ENCODE data around the gene LAMC2.

Gene LAMC2

GRCh38 chr1:183150445-183150844 is 35.6 kb upstream of the LAMC2 start:
- H3K18ac ChIP-seq (ENCODE audit: low read length), result no peak overlapping the region
- H2BK15ac ChIP-seq (ENCODE audit: low read length), result no peak overlapping the region
- H4K91ac ChIP-seq (ENCODE audit: low read depth, low read length, poor library complexity), result no peak overlapping the region
- no peak overlapping the region for H2BK12ac ChIP-seq (ENCODE audit: low read length)
- no peak overlapping the region for H3K27ac ChIP-seq (replicated peaks; ENCODE audit: low read length)
- H3K9me3 ChIP-seq (replicated peaks in 1 of 2; ENCODE audit: control insufficient read depth in 2 of 2, insufficient read depth in 1 of 2, low read depth in 1 of 2, low read length in 2 of 2), result no peaks in the 10 kb centered on the region
- no peak overlapping the region for H3K4me3 ChIP-seq (ENCODE audit: low read length in 2 of 2)
- H4K8ac ChIP-seq (ENCODE audit: low read depth, low read length), result no peak overlapping the region
- H3K4me2 ChIP-seq (ENCODE audit: insufficient read depth, low read length, poor library complexity, severe bottlenecking), result no peak overlapping the region
- H3K4ac ChIP-seq (ENCODE audit: low read length), result no peak overlapping the region
- H3K36me3 ChIP-seq (replicated peaks in 1 of 2; ENCODE audit: control insufficient read depth in 2 of 2, insufficient read depth in 2 of 2, low read length in 2 of 2), result peaks cover 0 to under 1% of the 10 kb centered on the region in 2 donors
- no peaks in the 10 kb centered on the region for H3K27me3 ChIP-seq (ENCODE audit: control insufficient read depth in 3 of 3, insufficient read depth in 3 of 3, low read depth in 1 of 3, low read length in 3 of 3)
- no peak overlapping the region for H2BK120ac ChIP-seq (ENCODE audit: low read depth, low read length)
- DNase-seq (ENCODE audit: low spot score), result no peak
- peaks cover 0 to 1% of the 10 kb centered on the region in 2 donors for H3K4me1 ChIP-seq (ENCODE audit: control insufficient read depth in 2 of 2, insufficient read depth in 1 of 2, low read depth in 1 of 2, low read length in 2 of 2)
- no peak overlapping the region for H3K9ac ChIP-seq (ENCODE audit: low read depth, low read length, poor library complexity)
- no peak overlapping the region for H2BK5ac ChIP-seq (ENCODE audit: low read length)
- no peak overlapping the region for H2AK5ac ChIP-seq (ENCODE audit: low read depth, low read length)
- H3K23ac ChIP-seq (ENCODE audit: low read depth, low read length, poor library complexity), result no peak overlapping the region
- H3K79me1 ChIP-seq (ENCODE audit: low read depth, low read length), result no peaks in the 10 kb centered on the region
- H3K14ac ChIP-seq (ENCODE audit: low read length), result no peak overlapping the region
- H2AFZ ChIP-seq (ENCODE audit: low read length), result no peak overlapping the region

- no peak overlapping the region for H3K9ac ChIP-seq (ENCODE audit: low read depth, low read length, poor library complexity)
- no peak overlapping the region for H2AK5ac ChIP-seq (ENCODE audit: low read depth, low read length)
- no peak for DNase-seq (ENCODE audit: low spot score)
- H2AFZ ChIP-seq (ENCODE audit: low read length), result no peak overlapping the region
- no peak overlapping the region for H3K27ac ChIP-seq (replicated peaks; ENCODE audit: low read length)
- H3K79me1 ChIP-seq (ENCODE audit: low read depth, low read length), result no peaks in the 10 kb centered on the region
- H2BK120ac ChIP-seq (ENCODE audit: low read depth, low read length), result no peak overlapping the region
- H3K4me1 ChIP-seq (ENCODE audit: control insufficient read depth in 2 of 2, insufficient read depth in 1 of 2, low read depth in 1 of 2, low read length in 2 of 2), result peaks cover 0 to 1% of the 10 kb centered on the region in 2 donors
- H3K9me3 ChIP-seq (replicated peaks in 1 of 2; ENCODE audit: control insufficient read depth in 2 of 2, insufficient read depth in 1 of 2, low read depth in 1 of 2, low read length in 2 of 2), result no peaks in the 10 kb centered on the region
- no peaks in the 10 kb centered on the region for H3K27me3 ChIP-seq (ENCODE audit: control insufficient read depth in 3 of 3, insufficient read depth in 3 of 3, low read depth in 1 of 3, low read length in 3 of 3)
- H2BK12ac ChIP-seq (ENCODE audit: low read length), result no peak overlapping the region
- no peak overlapping the region for H2BK5ac ChIP-seq (ENCODE audit: low read length)
- no CpG with 5 or more reads among the region's 7 CpGs for WGBS, 2 donors (ENCODE audit: extremely low coverage in 2 of 2, insufficient read length in 2 of 2, insufficient replicate concordance in 1 of 2)
- peak overlapping the region; percentile 80 for H3K18ac ChIP-seq (ENCODE audit: low read length)
- H3K4me3 ChIP-seq (ENCODE audit: low read length in 2 of 2), result no peak overlapping the region
- H3K4ac ChIP-seq (ENCODE audit: low read length), result no peak overlapping the region
- no peaks in the 10 kb centered on the region for H3K36me3 ChIP-seq (replicated peaks in 1 of 2; ENCODE audit: control insufficient read depth in 2 of 2, insufficient read depth in 2 of 2, low read length in 2 of 2)
- no peak overlapping the region for H3K4me2 ChIP-seq (ENCODE audit: insufficient read depth, low read length, poor library complexity, severe bottlenecking)
- H3K14ac ChIP-seq (ENCODE audit: low read length), result no peak overlapping the region
- H4K91ac ChIP-seq (ENCODE audit: low read depth, low read length, poor library complexity), result no peak overlapping the region
- no peak overlapping the region for H4K8ac ChIP-seq (ENCODE audit: low read depth, low read length)
- H3K23ac ChIP-seq (ENCODE audit: low read depth, low read length, poor library complexity), result no peak overlapping the region
- H2BK15ac ChIP-seq (ENCODE audit: low read length), result no peak overlapping the region
Observed at GRCh38 chr1:183152180-183152579, 33.9 kb upstream of the LAMC2 start.

DNA sequence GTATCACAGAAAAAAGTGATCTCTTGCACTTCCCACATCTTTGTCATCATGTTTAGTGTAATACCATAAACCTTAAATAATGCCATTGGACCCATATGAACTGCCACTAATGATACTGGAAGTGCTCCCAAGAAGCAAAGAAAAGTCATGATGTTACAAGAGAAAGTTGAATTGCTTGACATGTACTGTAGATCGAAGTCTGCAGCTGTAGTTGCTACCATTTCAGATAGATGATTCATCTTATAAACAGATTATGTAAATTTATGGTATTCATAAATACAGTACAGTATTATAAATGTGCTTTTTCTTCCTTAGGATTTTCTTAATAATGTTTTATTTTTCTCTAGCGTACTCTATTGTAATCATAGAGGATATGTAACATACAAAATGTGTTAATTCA is 30.1 kb upstream of the LAMC2 start:
- Histone ChIP-seq H2AK5ac (ENCODE audit: low read depth, low read length) (no peak overlapping the region), H3K27ac (replicated peaks; ENCODE audit: low read length) (no peak overlapping the region), H3K4me1 (ENCODE audit: control insufficient read depth in 2 of 2, insufficient read depth in 1 of 2, low read depth in 1 of 2, low read length in 2 of 2) (no peaks in the 10 kb centered on the region), H3K23ac (ENCODE audit: low read depth, low read length, poor library complexity) (no peak overlapping the region), H3K79me1 (ENCODE audit: low read depth, low read length) (no peaks in the 10 kb centered on the region), H3K27me3 (ENCODE audit: control insufficient read depth in 3 of 3, insufficient read depth in 3 of 3, low read depth in 1 of 3, low read length in 3 of 3) (no peaks in the 10 kb centered on the region), H3K4me2 (ENCODE audit: insufficient read depth, low read length, poor library complexity, severe bottlenecking) (no peak overlapping the region), H2BK120ac (ENCODE audit: low read depth, low read length) (no peak overlapping the region), H4K91ac (ENCODE audit: low read depth, low read length, poor library complexity) (no peak overlapping the region), H3K9ac (ENCODE audit: low read depth, low read length, poor library complexity) (no peak overlapping the region), H2BK12ac (ENCODE audit: low read length) (no peak overlapping the region), H3K4me3 (ENCODE audit: low read length in 2 of 2) (no peak overlapping the region), H4K8ac (ENCODE audit: low read depth, low read length) (no peak overlapping the region), H3K18ac (ENCODE audit: low read length) (no peak overlapping the region), H3K36me3 (replicated peaks in 1 of 2; ENCODE audit: control insufficient read depth in 2 of 2, insufficient read depth in 2 of 2, low read length in 2 of 2) (no peaks in the 10 kb centered on the region), H2BK15ac (ENCODE audit: low read length) (no peak overlapping the region), H3K14ac (ENCODE audit: low read length) (no peak overlapping the region), H2BK5ac (ENCODE audit: low read length) (no peak overlapping the region), H2AFZ (ENCODE audit: low read length) (no peak overlapping the region), H3K4ac (ENCODE audit: low read length) (no peak overlapping the region), H3K9me3 (replicated peaks in 1 of 2; ENCODE audit: control insufficient read depth in 2 of 2, insufficient read depth in 1 of 2, low read depth in 1 of 2, low read length in 2 of 2) (no peaks in the 10 kb centered on the region)
- no CpG with 5 or more reads among the region's 2 CpGs for WGBS, 2 donors (ENCODE audit: extremely low coverage in 2 of 2, insufficient read length in 2 of 2, insufficient replicate concordance in 1 of 2)
- no peak for DNase-seq (ENCODE audit: low spot score)

DNA sequence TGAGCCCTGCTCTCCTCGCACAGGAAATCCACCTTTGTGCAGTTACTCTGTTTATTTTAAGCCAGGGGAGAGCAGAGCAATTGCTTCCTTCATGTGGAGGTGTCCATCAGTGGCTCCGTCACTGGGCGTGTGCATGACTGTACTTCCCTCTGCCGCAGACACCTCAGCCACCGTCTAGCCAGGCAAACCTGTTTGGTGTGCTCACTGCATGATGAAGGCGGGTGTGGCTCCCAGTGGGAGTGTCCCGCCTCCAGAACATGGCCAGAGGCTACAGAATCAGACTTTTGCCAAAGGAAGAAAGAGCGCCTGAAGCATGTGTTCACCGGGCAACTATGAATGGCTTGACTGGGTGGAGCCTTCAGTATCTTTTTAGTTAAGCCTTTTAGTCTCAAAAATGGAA is 26.1 kb upstream of the LAMC2 start:
- Histone ChIP-seq H2BK5ac (ENCODE audit: low read length) (no peak overlapping the region), H3K4me1 (ENCODE audit: control insufficient read depth in 2 of 2, insufficient read depth in 1 of 2, low read depth in 1 of 2, low read length in 2 of 2) (peaks cover 3 to 7% of the 10 kb centered on the region in 2 donors), H3K27ac (replicated peaks; ENCODE audit: low read length) (no peak overlapping the region), H3K18ac (ENCODE audit: low read length) (peak overlapping the region; percentile 67), H3K9ac (ENCODE audit: low read depth, low read length, poor library complexity) (peak overlapping the region; percentile 54), H2AK5ac (ENCODE audit: low read depth, low read length) (no peak overlapping the region), H2BK15ac (ENCODE audit: low read length) (no peak overlapping the region), H3K23ac (ENCODE audit: low read depth, low read length, poor library complexity) (no peak overlapping the region), H3K36me3 (replicated peaks in 1 of 2; ENCODE audit: control insufficient read depth in 2 of 2, insufficient read depth in 2 of 2, low read length in 2 of 2) (no peaks in the 10 kb centered on the region), H3K9me3 (replicated peaks in 1 of 2; ENCODE audit: control insufficient read depth in 2 of 2, insufficient read depth in 1 of 2, low read depth in 1 of 2, low read length in 2 of 2) (no peaks in the 10 kb centered on the region), H4K8ac (ENCODE audit: low read depth, low read length) (no peak overlapping the region), H3K4me2 (ENCODE audit: insufficient read depth, low read length, poor library complexity, severe bottlenecking) (no peak overlapping the region), H3K4ac (ENCODE audit: low read length) (no peak overlapping the region), H2AFZ (ENCODE audit: low read length) (no peak overlapping the region), H3K79me1 (ENCODE audit: low read depth, low read length) (no peaks in the 10 kb centered on the region), H2BK120ac (ENCODE audit: low read depth, low read length) (no peak overlapping the region), H4K91ac (ENCODE audit: low read depth, low read length, poor library complexity) (no peak overlapping the region), H3K14ac (ENCODE audit: low read length) (no peak overlapping the region), H2BK12ac (ENCODE audit: low read length) (no peak overlapping the region), H3K4me3 (ENCODE audit: low read length in 2 of 2) (no peak overlapping the region), H3K27me3 (ENCODE audit: control insufficient read depth in 3 of 3, insufficient read depth in 3 of 3, low read depth in 1 of 3, low read length in 3 of 3) (no peaks in the 10 kb centered on the region)
- no peak for DNase-seq (ENCODE audit: low spot score)
- no CpG with 5 or more reads among the region's 9 CpGs for WGBS, 2 donors (ENCODE audit: extremely low coverage in 2 of 2, insufficient read length in 2 of 2, insufficient replicate concordance in 1 of 2)

Measured in neuronal stem cell (in vitro differentiated cells).